Spleen (tissue), 11 donors: ENCODE data around the gene RFC4. TPM values are rescaled to one million over a fixed set of nuclear protein-coding genes. Genes with fewer than 3 reads are reported as not detected.

Source experiments
- DNase-seq: peaks from one replicate; pipeline ENCODE4 v3.0.0-alpha.2; 2020
- H3K27ac ChIP-seq, 8 donors: fragments of 200-600 bp; sonication (generic) in 7 of 8; 1 replicate in 4 of 8; 2 replicates in 4 of 8; pipeline versions ENCODE4 v1.5.0 to v1.8.0; 2016 to 2021; ENCODE audit warnings: inconsistent platforms in 4 of 8, mild to moderate bottlenecking in 4 of 8, moderate library complexity in 1 of 8
- H3K27me3 ChIP-seq, 7 donors: fragments of 200-600 bp; sonication (generic) in 6 of 7; replicated peaks in 1 of 7; 1 replicate in 4 of 7; 2 replicates in 3 of 7; pipeline versions ENCODE4 v1.5.0 to v1.8.0; 2016 to 2021; ENCODE audit warnings: inconsistent platforms in 3 of 7, mild to moderate bottlenecking in 1 of 7
- H3K36me3 ChIP-seq, 6 donors: fragments of 200-600 bp; sonication (generic) in 5 of 6; 1 replicate in 4 of 6; 2 replicates in 2 of 6; pipeline versions ENCODE4 v1.5.0 to v1.8.0; 2016 to 2021; ENCODE audit warnings: inconsistent platforms in 2 of 6
- H3K4me1 ChIP-seq, 6 donors: fragments of 200-600 bp; sonication (generic) in 5 of 6; 1 replicate in 3 of 6; 2 replicates in 3 of 6; pipeline versions ENCODE4 v1.5.0 to v1.8.0; 2016 to 2021; ENCODE audit warnings: inconsistent platforms in 3 of 6
- H3K4me3 ChIP-seq, 8 donors: fragments of 200-600 bp; sonication (generic) in 7 of 8; 1 replicate in 4 of 8; 2 replicates in 4 of 8; pipeline versions ENCODE4 v1.5.0 to v1.8.0; 2016 to 2021; ENCODE audit warnings: inconsistent platforms in 4 of 8, mild to moderate bottlenecking in 4 of 8, moderate library complexity in 2 of 8
- H3K9me3 ChIP-seq, 8 donors: fragments of 200-600 bp; sonication (generic) in 7 of 8; 1 replicate in 4 of 8; 2 replicates in 4 of 8; pipeline versions ENCODE4 v1.5.0 to v1.8.0; 2016 to 2021; ENCODE audit warnings: inconsistent platforms in 4 of 8
- POLR2A ChIP-seq, 3 donors: fragments of 450-650 bp; IDR thresholded peaks; one replicate each; pipeline ENCODE4 v1.5.1; 2017; ENCODE audit warnings: antibody characterized with exemption in 3 of 3, mild to moderate bottlenecking in 1 of 3
- POLR2AphosphoS5 ChIP-seq, 3 donors: sonication (generic); formaldehyde crosslinking; IDR thresholded peaks; one replicate each; pipeline ENCODE4 v1.5.1; 2017; ENCODE audit warnings: antibody characterized with exemption in 3 of 3
- WGBS, 5 donors: extraction: QIAGEN DNeasy Blood & Tissue Kit in 3 of 5; methylation state at CpG; one replicate each; pipeline versions ENCODE4 v1.1.5 to v1.1.7; 2013 to 2018; 5-methylcytosine and 5-hydroxymethylcytosine counted together
- intact Hi-C: fragments of 100-400 bp; cut with DNase I; formaldehyde crosslinking; loops from one replicate; pipeline ENCODE4 v1.15.0; 2023; ENCODE audit warnings: low total_unique reads
- polyA plus RNA-seq, 3 donors: library from polyadenylated mRNA; stranded (reverse); fragments of 200-250 nt; gene quantifications; one replicate each; pipeline ENCODE4 v1.2.1, GENCODE V29; 2013
- total RNA-seq, 7 donors: library from RNA; depleted of rRNA in 3 of 7; stranded (reverse); fragments of >200 nt in 3 of 7; fragmentation: NEBNext Ultra II Directional in 4 of 7; extraction: Animal tissue kit (Norgen Biotek cat#: 25700) in 4 of 7; gene quantifications; one replicate each; pipeline versions ENCODE4 v1.1.0 to v1.2.1, GENCODE V29; 2016 to 2021
- TF ChIP-seq, protein P1 (sequence below), 11 experiments: fragments of 200-600 bp in 7 of 11; fragments of 450-650 bp in 4 of 11; sonication (generic) in 4 of 11; IDR thresholded peaks in 8 of 11; conservative IDR thresholded peaks in 3 of 11; 1 replicate in 7 of 11; 2 replicates in 4 of 11; pipeline versions ENCODE4 v1.4.0 to v1.8.0; 2016 to 2021; ENCODE audit warnings: antibody characterized with exemption in 11 of 11, inconsistent platforms in 4 of 11, mild to moderate bottlenecking in 1 of 11
- donor health status: healthy with polysubstance abuse.
- donor health status: DM: no; HTN: no; CAD: no; lungs with moderate emphysema.
- donor health status: DM: no; HTN: no; CAD: no.
- donor health status: Bipolar disorder and iron deficiency.
- donor health status: healthy.
- donor health status: DM: no; HTN: no; CAD: no.
- donor health status: DM: yes; HTN: yes; CAD: no.

The RFC4 gene
- total and polyA plus RNA-seq, 10 donors, result 14.4 to 27.2 (median 18.4) TPM

DNA sequence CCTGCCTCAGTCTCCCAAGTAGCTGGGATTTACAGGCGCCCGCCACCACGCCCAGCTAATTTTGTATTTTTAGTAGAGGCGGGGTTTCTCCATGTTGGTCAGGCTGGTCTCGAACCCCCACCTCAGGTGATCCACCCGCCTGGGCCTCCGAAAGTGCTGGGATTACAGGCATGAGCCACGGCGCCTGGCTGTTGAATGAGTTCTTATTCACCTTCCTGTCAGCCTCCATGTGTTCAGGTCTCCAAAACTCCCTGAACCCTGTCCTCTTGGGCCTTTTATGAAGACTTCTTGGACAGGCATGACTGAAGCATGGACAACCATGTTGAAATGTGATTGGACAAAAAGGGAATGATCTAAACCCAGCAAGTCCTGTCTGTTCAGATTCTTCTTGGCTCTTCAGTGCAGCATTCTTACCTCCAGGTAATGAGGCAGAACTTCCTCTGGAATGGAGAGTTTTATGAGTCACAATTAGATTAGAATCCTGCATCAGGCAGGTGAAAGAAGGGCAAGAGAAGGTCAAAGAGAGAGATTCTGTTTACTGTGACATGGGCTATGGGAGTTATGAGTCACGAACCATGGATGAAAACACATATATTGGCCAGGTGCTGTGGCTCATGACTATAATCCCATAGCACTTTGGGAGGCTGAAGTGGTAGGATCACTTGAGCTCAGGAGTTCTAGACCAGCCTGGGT lies 46.0 kb downstream of the RFC4 start:
- no peaks in the 10 kb centered on the region for H3K27me3 ChIP-seq
- DNase-seq, result no peak
- no peaks in the 10 kb centered on the region for H3K4me1 ChIP-seq
- H3K4me3 ChIP-seq, result no peak overlapping the region
- WGBS, 5 donors, result 92 to 95% (median 94%) methylated on average over 10 of the region's 10 CpGs
- no peaks in the 10 kb centered on the region for H3K9me3 ChIP-seq
- intact Hi-C loops, result no loop called here
- no peak overlapping the region for H3K27ac ChIP-seq
- TF ChIP-seq POLR2A (IDR thresholded peaks at IDR 0.05), result no peak
- TF ChIP-seq POLR2AphosphoS5 (IDR thresholded peaks at IDR 0.05), result no peak
- TF ChIP-seq, protein P1, sequence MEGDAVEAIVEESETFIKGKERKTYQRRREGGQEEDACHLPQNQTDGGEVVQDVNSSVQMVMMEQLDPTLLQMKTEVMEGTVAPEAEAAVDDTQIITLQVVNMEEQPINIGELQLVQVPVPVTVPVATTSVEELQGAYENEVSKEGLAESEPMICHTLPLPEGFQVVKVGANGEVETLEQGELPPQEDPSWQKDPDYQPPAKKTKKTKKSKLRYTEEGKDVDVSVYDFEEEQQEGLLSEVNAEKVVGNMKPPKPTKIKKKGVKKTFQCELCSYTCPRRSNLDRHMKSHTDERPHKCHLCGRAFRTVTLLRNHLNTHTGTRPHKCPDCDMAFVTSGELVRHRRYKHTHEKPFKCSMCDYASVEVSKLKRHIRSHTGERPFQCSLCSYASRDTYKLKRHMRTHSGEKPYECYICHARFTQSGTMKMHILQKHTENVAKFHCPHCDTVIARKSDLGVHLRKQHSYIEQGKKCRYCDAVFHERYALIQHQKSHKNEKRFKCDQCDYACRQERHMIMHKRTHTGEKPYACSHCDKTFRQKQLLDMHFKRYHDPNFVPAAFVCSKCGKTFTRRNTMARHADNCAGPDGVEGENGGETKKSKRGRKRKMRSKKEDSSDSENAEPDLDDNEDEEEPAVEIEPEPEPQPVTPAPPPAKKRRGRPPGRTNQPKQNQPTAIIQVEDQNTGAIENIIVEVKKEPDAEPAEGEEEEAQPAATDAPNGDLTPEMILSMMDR (IDR thresholded peaks at IDR 0.05 in 8 of 11, conservative IDR thresholded peaks at IDR 0.05 in 3 of 11), result no peak
- H3K36me3 ChIP-seq, result no peaks in the 10 kb centered on the region

DNA sequence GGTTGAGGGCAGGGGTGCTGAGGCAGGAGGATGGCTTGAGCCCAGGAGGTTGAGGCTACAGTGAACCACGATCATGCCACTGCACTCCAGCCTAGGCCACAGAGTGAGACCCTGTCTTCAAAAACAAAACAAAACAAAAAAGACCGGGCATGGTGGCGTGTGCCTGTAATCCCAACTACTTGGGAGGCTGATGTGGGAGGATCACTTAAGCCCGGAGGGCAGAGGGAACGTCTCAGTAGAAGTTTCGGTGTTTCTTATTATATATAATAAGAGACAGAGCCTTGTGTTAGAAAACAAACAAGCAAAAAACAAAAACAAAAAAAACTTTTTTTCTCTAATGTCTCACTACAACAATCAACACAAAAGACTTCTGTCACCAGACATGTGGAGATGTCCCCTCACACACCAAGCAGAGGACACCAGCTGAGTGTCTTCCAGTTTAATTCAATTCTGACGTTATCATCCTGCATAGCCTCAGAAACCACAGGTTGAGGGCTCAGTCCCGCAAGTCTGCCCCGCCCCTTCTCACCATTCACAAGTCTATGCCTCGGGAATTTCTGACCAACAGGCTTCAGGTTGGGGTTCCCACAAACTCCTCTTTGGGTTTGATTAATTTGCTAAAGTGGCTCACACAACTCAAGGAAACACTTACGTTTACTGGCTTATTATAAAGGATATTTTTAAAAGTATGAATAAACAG lies 46.9 kb downstream of the RFC4 start:
- no peaks in the 10 kb centered on the region for H3K27me3 ChIP-seq
- TF ChIP-seq POLR2A (IDR thresholded peaks at IDR 0.05), result no peak
- no peak for TF ChIP-seq POLR2AphosphoS5 (IDR thresholded peaks at IDR 0.05)
- TF ChIP-seq, protein P1 (IDR thresholded peaks at IDR 0.05 in 8 of 11, conservative IDR thresholded peaks at IDR 0.05 in 3 of 11), result no peak
- H3K36me3 ChIP-seq, result no peaks in the 10 kb centered on the region
- no peak overlapping the region for H3K4me3 ChIP-seq
- H3K4me1 ChIP-seq, result no peaks in the 10 kb centered on the region
- intact Hi-C loops, result no loop called here
- H3K9me3 ChIP-seq, result no peaks in the 10 kb centered on the region
- no peak overlapping the region for H3K27ac ChIP-seq
- DNase-seq, result no peak
- WGBS, 5 donors, result 76 to 85% (median 80%) methylated on average over 11 of the region's 11 CpGs

- no peaks in the 10 kb centered on the region for H3K9me3 ChIP-seq
- H3K27me3 ChIP-seq, result no peaks in the 10 kb centered on the region
- intact Hi-C loops, result no loop called here
- TF ChIP-seq POLR2AphosphoS5 (IDR thresholded peaks at IDR 0.05) (no peak), POLR2A (IDR thresholded peaks at IDR 0.05) (no peak)
- TF ChIP-seq, protein P1 (IDR thresholded peaks at IDR 0.05 in 8 of 11, conservative IDR thresholded peaks at IDR 0.05 in 3 of 11), result no peak
- no peaks in the 10 kb centered on the region for H3K4me1 ChIP-seq
- no peak overlapping the region for H3K27ac ChIP-seq
- H3K36me3 ChIP-seq, result no peaks in the 10 kb centered on the region
- WGBS, 5 donors, result 85 to 94% (median 91%) methylated on average over 8 of the region's 8 CpGs
- no peak overlapping the region for H3K4me3 ChIP-seq
- no peak for DNase-seq
These were observed 48.5 kb downstream of the RFC4 start for GRCh38 chr3:186757686-186758220.

DNA sequence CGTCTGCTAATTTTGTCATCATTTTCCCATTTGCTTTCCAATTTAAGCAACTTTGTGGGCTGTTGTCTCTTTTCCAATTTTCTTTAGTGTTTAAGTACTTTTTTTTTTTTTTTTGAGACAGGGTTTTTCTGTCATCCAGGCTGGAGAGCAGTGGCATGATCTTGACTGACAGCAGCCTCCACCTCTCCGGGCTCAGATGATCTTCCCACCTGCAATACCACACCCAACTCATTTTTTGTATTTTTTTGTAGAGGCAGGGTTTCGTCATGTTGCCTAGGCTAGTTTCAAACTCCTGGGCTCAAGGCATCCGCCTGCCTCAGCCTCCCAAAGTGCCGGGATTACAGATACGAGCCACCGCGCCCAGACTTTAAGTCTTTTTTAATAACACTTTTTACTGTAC lies 49.1 kb downstream of the RFC4 start:
- TF ChIP-seq, protein P1 (IDR thresholded peaks at IDR 0.05 in 8 of 11, conservative IDR thresholded peaks at IDR 0.05 in 3 of 11), result no peak
- TF ChIP-seq POLR2AphosphoS5 (IDR thresholded peaks at IDR 0.05) (no peak), POLR2A (IDR thresholded peaks at IDR 0.05) (no peak)
- Histone ChIP-seq H3K4me3 (no peak overlapping the region), H3K36me3 (no peaks in the 10 kb centered on the region), H3K9me3 (no peaks in the 10 kb centered on the region), H3K27ac (no peak overlapping the region), H3K27me3 (no peaks in the 10 kb centered on the region), H3K4me1 (no peaks in the 10 kb centered on the region)
- intact Hi-C loops, result no loop called here
- WGBS, 5 donors, result 85 to 90% (median 87%) methylated on average over 8 of the region's 8 CpGs
- no peak for DNase-seq
